ENCODE data around the gene MAP2K6. TPM values are rescaled to one million over a fixed set of nuclear protein-coding genes. Genes with fewer than 3 reads are reported as not detected.

Gene MAP2K6
- polyA plus RNA-seq, 1 donor (not counting 4 experiments of a cell fraction or from before 2014, with no cell fraction given): 0.39 TPM

DNA sequence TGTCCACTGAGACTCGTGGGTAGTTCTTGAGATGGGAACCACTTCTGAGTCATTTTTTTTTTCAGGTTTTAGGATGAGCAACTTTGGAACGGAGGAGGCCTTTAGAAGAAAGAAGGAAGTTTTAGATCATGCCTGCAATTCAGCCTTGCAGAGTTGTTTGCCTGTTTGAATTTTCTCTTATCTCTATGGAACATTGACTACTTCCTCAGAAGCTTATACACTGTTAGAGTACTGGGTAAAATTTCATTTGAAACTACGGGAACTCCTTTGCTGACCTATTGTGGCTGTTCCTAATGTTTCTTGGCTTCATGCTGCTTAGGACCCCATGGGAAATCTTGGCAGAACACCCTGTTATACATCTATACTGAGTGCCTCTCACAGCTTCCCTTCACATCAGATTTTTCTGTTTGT, 70.8 kb downstream of the MAP2K6 start:
- no peak for FAIRE-seq
- dilution Hi-C loops (cut with MboI; ENCODE audit: extremely low pct_ligation_motif_present, low sequenced_read_pairs): no loop called here

DNA sequence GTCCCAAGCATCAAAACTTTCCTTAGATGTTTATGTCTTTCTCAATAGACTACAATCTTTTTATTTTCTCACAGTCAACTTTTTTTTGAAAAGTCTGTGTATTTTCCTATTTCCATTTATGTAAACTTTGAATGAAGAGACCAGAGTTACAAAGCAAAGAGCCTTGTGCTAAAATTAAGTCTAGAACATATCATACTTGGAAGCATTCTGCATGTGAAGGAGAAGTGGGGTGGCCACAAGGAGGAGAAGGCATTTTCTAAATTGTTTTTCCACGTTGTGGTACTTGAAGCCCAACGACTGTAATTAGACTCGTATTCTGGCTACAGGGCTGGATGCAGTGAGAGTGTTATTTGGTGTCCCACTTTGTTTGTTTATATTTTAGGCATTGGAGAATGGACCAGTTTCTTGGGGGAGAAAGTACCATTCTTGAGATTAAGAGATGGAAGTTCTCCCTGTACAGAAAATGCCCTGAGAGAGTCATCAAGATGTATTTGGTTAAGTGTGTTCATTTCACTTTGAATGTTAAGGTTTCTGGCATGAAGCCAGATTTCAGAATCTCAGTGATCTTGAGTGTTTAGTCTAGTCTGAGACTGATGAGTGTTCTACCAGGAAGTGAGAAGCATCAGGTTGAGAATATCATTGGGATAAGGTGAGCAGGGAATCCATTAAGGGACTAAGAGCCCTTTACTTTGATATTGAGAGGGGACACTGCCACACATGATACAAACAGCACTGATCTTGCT, 71.6 kb downstream of the MAP2K6 start:
- H2AFZ ChIP-seq (ENCODE audit: control insufficient read depth, low read length): no peak overlapping the region
- H3K36me3 ChIP-seq (ENCODE audit: control insufficient read depth in 2 of 2, extremely low read depth in 1 of 2, insufficient read depth in 2 of 2, low read length in 2 of 2): no peaks in the 10 kb centered on the region
- TF ChIP-seq, protein P1, sequence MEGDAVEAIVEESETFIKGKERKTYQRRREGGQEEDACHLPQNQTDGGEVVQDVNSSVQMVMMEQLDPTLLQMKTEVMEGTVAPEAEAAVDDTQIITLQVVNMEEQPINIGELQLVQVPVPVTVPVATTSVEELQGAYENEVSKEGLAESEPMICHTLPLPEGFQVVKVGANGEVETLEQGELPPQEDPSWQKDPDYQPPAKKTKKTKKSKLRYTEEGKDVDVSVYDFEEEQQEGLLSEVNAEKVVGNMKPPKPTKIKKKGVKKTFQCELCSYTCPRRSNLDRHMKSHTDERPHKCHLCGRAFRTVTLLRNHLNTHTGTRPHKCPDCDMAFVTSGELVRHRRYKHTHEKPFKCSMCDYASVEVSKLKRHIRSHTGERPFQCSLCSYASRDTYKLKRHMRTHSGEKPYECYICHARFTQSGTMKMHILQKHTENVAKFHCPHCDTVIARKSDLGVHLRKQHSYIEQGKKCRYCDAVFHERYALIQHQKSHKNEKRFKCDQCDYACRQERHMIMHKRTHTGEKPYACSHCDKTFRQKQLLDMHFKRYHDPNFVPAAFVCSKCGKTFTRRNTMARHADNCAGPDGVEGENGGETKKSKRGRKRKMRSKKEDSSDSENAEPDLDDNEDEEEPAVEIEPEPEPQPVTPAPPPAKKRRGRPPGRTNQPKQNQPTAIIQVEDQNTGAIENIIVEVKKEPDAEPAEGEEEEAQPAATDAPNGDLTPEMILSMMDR (optimal IDR thresholded peaks at IDR 0.05 in 1 of 3, IDR thresholded peaks at IDR 0.05 in 1 of 3, conservative IDR thresholded peaks at IDR 0.05 in 1 of 3; ENCODE audit: extremely low read depth in 1 of 3, insufficient read depth in 2 of 3, low read length in 3 of 3): no peak
- no peak for TF ChIP-seq EZH2 (IDR thresholded peaks at IDR 0.05; ENCODE audit: low read length)
- no peak for FAIRE-seq
- no peaks in the 10 kb centered on the region for H3K27me3 ChIP-seq (ENCODE audit: control insufficient read depth, extremely low read depth, insufficient read depth, low read length)
- H3K79me2 ChIP-seq (ENCODE audit: control insufficient read depth, insufficient read depth, low read length): no peaks in the 10 kb centered on the region
- dilution Hi-C loops (cut with MboI; ENCODE audit: extremely low pct_ligation_motif_present, low sequenced_read_pairs): no loop called here
- DNase-seq (ENCODE audit: low read depth, low spot score): no peak
- no peak overlapping the region for H3K4me2 ChIP-seq (ENCODE audit: control insufficient read depth, extremely low read depth, insufficient read depth, low read depth, low read length)
- no peaks in the 10 kb centered on the region for H3K9me1 ChIP-seq (ENCODE audit: control insufficient read depth, extremely low read depth, insufficient read depth, low read length)
- no peaks in the 10 kb centered on the region for H3K9me3 ChIP-seq (ENCODE audit: control insufficient read depth, low read depth, low read length)
- no peak overlapping the region for H3K9ac ChIP-seq (ENCODE audit: control insufficient read depth, extremely low read depth, insufficient read depth, low read length)
- H3K27ac ChIP-seq (ENCODE audit: control insufficient read depth, insufficient read depth, low read length): no peak overlapping the region
- no peaks in the 10 kb centered on the region for H3K4me1 ChIP-seq (ENCODE audit: control insufficient read depth, extremely low read depth, insufficient read depth, low read length)
- no peaks in the 10 kb centered on the region for H4K20me1 ChIP-seq (ENCODE audit: control insufficient read depth, extremely low read depth, insufficient read depth, low read length)
- no peak overlapping the region for H3K4me3 ChIP-seq (ENCODE audit: control insufficient read depth in 2 of 3, extremely low read depth in 1 of 3, insufficient read depth in 2 of 3, low read depth in 1 of 3, low read length in 3 of 3)

More for the DNA sequence above, 70.8 kb downstream of the MAP2K6 start:
- DNase-seq (ENCODE audit: low read depth, low spot score): no peak
- H3K36me3 ChIP-seq (ENCODE audit: control insufficient read depth in 2 of 2, extremely low read depth in 1 of 2, insufficient read depth in 2 of 2, low read length in 2 of 2): no peaks in the 10 kb centered on the region
- no peaks in the 10 kb centered on the region for H3K27me3 ChIP-seq (ENCODE audit: control insufficient read depth, extremely low read depth, insufficient read depth, low read length)
- H3K4me1 ChIP-seq (ENCODE audit: control insufficient read depth, extremely low read depth, insufficient read depth, low read length): no peaks in the 10 kb centered on the region
- no peaks in the 10 kb centered on the region for H3K79me2 ChIP-seq (ENCODE audit: control insufficient read depth, insufficient read depth, low read length)
- no peak overlapping the region for H3K4me2 ChIP-seq (ENCODE audit: control insufficient read depth, extremely low read depth, insufficient read depth, low read depth, low read length)
- H3K9me1 ChIP-seq (ENCODE audit: control insufficient read depth, extremely low read depth, insufficient read depth, low read length): no peaks in the 10 kb centered on the region
- no peaks in the 10 kb centered on the region for H3K9me3 ChIP-seq (ENCODE audit: control insufficient read depth, low read depth, low read length)
- no peak overlapping the region for H3K27ac ChIP-seq (ENCODE audit: control insufficient read depth, insufficient read depth, low read length)
- TF ChIP-seq EZH2 (IDR thresholded peaks at IDR 0.05; ENCODE audit: low read length): no peak
- TF ChIP-seq, protein P1 (optimal IDR thresholded peaks at IDR 0.05 in 1 of 3, IDR thresholded peaks at IDR 0.05 in 1 of 3, conservative IDR thresholded peaks at IDR 0.05 in 1 of 3; ENCODE audit: extremely low read depth in 1 of 3, insufficient read depth in 2 of 3, low read length in 3 of 3): no peak
- no peak overlapping the region for H2AFZ ChIP-seq (ENCODE audit: control insufficient read depth, low read length)
- H3K9ac ChIP-seq (ENCODE audit: control insufficient read depth, extremely low read depth, insufficient read depth, low read length): no peak overlapping the region
- H4K20me1 ChIP-seq (ENCODE audit: control insufficient read depth, extremely low read depth, insufficient read depth, low read length): no peaks in the 10 kb centered on the region
- no peak overlapping the region for H3K4me3 ChIP-seq (ENCODE audit: control insufficient read depth in 2 of 3, extremely low read depth in 1 of 3, insufficient read depth in 2 of 3, low read depth in 1 of 3, low read length in 3 of 3)

Data from keratinocyte (primary cell).